AG04449 (cell line): Measurements from ENCODE around the gene CDK5RAP2.

Experiments
- CTCF ChIA-PET: fragments of 350-600 bp; formaldehyde crosslinking; extraction: SDS; loops from one replicate; lab custom pipeline; 2021; ENCODE audit warnings: antibody characterized with exemption; lab: Yijun Ruan, JAX
- POLR2A ChIA-PET: fragments of 400-600, 350-600 bp; formaldehyde crosslinking; extraction: SDS; loops from one replicate; lab custom pipeline; 2020; ENCODE audit warnings: antibody characterized with exemption, inconsistent platforms; lab: Yijun Ruan, JAX
- DNase-seq: peaks from one replicate; pipeline ENCODE4 v3.0.0-alpha.2; 2010; ENCODE audit warnings: low read depth, low spot score
- H3K4me3 ChIP-seq: 2 replicates; pipeline ENCODE4 v1.5.1; 2011; ENCODE audit warnings: low read depth, mild to moderate bottlenecking, control low read depth, low read length
- CTCF ChIP-seq: IDR thresholded peaks from one replicate; pipeline ENCODE4 v1.5.1; 2011; ENCODE audit warnings: mild to moderate bottlenecking, moderate library complexity, low read length, control low read depth, inconsistent platforms; ENCODE audit not compliant: insufficient read depth; ENCODE audit errors: missing control alignments

CDK5RAP2 gene

GRCh38 chr9:120486347-120486746 is 93.6 kb downstream of the CDK5RAP2 start:
- POLR2A ChIA-PET = no interaction called here
- CTCF ChIA-PET = interaction anchor here (2.4 kb wide), 1 partner anchor 10 kb away, joined by 10 read pairs; no protein-coding TSS in a partner anchor
- no peak for DNase-seq

GRCh38 chr9:120485788-120486187 is 94.2 kb downstream of the CDK5RAP2 start:
- CTCF ChIA-PET = interaction anchor here (2.4 kb wide), 1 partner anchor 9 kb away, joined by 10 read pairs; no protein-coding TSS in a partner anchor
- POLR2A ChIA-PET = interaction anchor here (0.6 kb wide), 1 partner anchor 190 kb away, joined by 3 read pairs; no protein-coding TSS in a partner anchor
- DNase-seq = no peak

More at GRCh38 chr9:120486347-120486746, 93.6 kb downstream of the CDK5RAP2 start:
- H3K4me3 ChIP-seq = no peak overlapping the region
- TF ChIP-seq CTCF = no peak

GRCh38 chr9:120484162-120484561 is 95.8 kb downstream of the CDK5RAP2 start:
- POLR2A ChIA-PET = no interaction called here
- CTCF ChIA-PET = no interaction called here

More at GRCh38 chr9:120485788-120486187, 94.2 kb downstream of the CDK5RAP2 start:
- no peak overlapping the region for H3K4me3 ChIP-seq
- no peak for TF ChIP-seq CTCF

GRCh38 chr9:120482424-120483186 is 97.4 kb downstream of the CDK5RAP2 start:
- ChIA-PET CTCF (no interaction called here), POLR2A (no interaction called here)
- no peak overlapping the region for H3K4me3 ChIP-seq
- no peak for DNase-seq
- TF ChIP-seq CTCF = no peak

More at GRCh38 chr9:120484162-120484561, 95.8 kb downstream of the CDK5RAP2 start:
- H3K4me3 ChIP-seq = no peak overlapping the region
- no peak for DNase-seq
- no peak for TF ChIP-seq CTCF

- DNase-seq = no peak
- TF ChIP-seq CTCF = no peak
- POLR2A ChIA-PET = no interaction called here
- H3K4me3 ChIP-seq = no peak overlapping the region
- CTCF ChIA-PET = no interaction called here
These were observed 98.1 kb downstream of the CDK5RAP2 start for GRCh38 chr9:120481846-120482245.

- no peak for DNase-seq
- CTCF ChIA-PET = no interaction called here
- POLR2A ChIA-PET = no interaction called here
- no peak for TF ChIP-seq CTCF
- H3K4me3 ChIP-seq = no peak overlapping the region
These were observed 98.7 kb downstream of the CDK5RAP2 start for GRCh38 chr9:120481248-120481647.
